ENCODE results near the gene CD6.

DNA sequence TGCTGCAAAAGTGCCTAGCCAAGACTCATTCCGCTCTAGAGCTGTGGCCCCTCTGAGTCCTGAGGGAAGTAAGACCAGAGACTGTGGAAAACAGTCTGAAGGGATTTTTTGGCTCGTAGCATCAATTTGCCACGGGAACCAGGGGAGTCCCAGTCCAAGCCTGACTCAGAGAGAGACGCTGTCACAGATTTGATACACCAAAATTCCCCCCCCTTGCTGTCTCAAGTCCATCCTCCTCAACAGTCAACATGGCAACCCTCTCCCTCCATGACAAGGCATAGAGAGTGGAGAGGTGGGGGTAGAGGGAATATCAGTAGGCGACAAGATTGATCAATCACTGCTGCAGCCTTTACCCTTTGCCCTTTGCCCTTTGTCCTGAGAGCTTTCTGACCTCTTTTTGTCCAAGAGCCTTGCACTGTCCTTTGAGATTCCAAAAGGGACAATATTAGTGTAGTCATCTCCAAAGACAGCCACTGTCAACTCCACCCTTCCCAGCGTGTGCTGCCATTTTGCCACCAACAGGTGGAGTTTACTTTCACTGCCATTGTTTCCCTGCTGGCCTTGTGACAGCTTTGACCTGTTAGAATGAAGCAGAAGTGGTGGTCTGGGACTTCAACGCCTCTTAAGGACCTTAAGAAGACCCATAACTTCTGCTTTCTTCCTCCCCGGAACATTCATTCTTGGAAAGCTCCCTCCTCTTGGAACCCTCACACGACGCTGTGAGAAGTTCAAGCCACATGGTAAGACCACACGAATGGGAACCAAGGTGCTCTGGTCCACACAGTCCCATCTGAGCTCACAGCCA lies 26.8 kb upstream of the CD6 start:
- TF ChIP-seq, protein P1, sequence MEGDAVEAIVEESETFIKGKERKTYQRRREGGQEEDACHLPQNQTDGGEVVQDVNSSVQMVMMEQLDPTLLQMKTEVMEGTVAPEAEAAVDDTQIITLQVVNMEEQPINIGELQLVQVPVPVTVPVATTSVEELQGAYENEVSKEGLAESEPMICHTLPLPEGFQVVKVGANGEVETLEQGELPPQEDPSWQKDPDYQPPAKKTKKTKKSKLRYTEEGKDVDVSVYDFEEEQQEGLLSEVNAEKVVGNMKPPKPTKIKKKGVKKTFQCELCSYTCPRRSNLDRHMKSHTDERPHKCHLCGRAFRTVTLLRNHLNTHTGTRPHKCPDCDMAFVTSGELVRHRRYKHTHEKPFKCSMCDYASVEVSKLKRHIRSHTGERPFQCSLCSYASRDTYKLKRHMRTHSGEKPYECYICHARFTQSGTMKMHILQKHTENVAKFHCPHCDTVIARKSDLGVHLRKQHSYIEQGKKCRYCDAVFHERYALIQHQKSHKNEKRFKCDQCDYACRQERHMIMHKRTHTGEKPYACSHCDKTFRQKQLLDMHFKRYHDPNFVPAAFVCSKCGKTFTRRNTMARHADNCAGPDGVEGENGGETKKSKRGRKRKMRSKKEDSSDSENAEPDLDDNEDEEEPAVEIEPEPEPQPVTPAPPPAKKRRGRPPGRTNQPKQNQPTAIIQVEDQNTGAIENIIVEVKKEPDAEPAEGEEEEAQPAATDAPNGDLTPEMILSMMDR (IDR thresholded peaks at IDR 0.05): no peak
- TF ChIP-seq POLR2A (IDR thresholded peaks at IDR 0.05; ENCODE audit: low read length) (no peak), KDM1A (IDR thresholded peaks at IDR 0.05; ENCODE audit: low read depth) (no peak), POLR2AphosphoS2 (conservative IDR thresholded peaks at IDR 0.05; ENCODE audit: low read length) (no peak), REST (IDR thresholded peaks at IDR 0.05) (no peak), MAX (IDR thresholded peaks at IDR 0.05) (no peak), SREBF2 (IDR thresholded peaks at IDR 0.05) (no peak), BHLHE40 (IDR thresholded peaks at IDR 0.05; ENCODE audit: low read depth, low read length) (no peak), RAD21 (conservative IDR thresholded peaks at IDR 0.05 in 1 of 2, IDR thresholded peaks at IDR 0.05 in 1 of 2) (no peak), PBX3 (IDR thresholded peaks at IDR 0.05) (no peak)
